ENCODE results near the gene MRE11.

DNA sequence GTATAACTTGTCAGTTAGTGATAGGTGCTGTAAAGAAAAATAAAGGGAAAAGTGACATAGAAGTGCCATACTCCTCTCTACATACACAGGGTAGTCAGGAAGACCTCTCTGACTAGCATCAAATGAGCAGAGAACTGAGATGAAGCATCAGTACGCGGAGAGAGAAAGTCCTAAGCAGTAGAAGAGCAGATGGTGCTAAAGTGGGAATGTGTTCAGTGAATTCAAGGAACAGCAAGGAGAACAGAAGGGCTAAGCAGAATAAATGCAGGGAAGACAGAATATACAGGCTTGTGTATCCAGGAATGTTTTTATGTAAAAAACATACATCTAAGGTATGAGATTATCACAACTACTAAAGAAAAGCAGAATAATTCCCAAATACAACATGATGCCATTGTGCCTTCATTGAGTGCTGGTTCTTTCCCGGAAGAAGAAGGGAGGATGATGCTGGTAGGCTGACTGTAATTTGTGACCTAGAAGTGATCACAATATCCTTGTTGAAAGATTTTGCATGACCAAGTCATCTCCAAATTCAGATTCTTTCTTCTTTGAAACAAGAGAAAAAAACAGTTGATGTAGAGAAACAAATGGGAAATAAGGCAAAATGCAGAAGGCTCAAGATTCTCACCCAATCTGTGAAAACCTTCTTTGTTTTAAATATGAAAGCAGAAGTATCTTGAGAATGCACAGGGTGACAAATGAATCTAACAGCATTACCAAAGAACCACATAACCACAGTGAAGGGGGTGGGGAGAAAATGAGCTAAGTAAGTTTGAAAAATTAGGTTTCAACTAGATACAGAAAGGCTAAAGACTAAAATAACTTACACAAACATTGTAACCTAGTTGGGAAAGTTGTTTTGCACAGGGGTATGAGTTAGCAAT lies 20.5 kb downstream of the MRE11 start:
- TF ChIP-seq, protein P1, sequence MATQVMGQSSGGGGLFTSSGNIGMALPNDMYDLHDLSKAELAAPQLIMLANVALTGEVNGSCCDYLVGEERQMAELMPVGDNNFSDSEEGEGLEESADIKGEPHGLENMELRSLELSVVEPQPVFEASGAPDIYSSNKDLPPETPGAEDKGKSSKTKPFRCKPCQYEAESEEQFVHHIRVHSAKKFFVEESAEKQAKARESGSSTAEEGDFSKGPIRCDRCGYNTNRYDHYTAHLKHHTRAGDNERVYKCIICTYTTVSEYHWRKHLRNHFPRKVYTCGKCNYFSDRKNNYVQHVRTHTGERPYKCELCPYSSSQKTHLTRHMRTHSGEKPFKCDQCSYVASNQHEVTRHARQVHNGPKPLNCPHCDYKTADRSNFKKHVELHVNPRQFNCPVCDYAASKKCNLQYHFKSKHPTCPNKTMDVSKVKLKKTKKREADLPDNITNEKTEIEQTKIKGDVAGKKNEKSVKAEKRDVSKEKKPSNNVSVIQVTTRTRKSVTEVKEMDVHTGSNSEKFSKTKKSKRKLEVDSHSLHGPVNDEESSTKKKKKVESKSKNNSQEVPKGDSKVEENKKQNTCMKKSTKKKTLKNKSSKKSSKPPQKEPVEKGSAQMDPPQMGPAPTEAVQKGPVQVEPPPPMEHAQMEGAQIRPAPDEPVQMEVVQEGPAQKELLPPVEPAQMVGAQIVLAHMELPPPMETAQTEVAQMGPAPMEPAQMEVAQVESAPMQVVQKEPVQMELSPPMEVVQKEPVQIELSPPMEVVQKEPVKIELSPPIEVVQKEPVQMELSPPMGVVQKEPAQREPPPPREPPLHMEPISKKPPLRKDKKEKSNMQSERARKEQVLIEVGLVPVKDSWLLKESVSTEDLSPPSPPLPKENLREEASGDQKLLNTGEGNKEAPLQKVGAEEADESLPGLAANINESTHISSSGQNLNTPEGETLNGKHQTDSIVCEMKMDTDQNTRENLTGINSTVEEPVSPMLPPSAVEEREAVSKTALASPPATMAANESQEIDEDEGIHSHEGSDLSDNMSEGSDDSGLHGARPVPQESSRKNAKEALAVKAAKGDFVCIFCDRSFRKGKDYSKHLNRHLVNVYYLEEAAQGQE (IDR thresholded peaks at IDR 0.05; ENCODE audit: insufficient read depth in 1 of 2, low read depth in 2 of 2, low read length in 2 of 2) = no peak
- no peak for TF ChIP-seq SIN3A (IDR thresholded peaks at IDR 0.05; ENCODE audit: borderline replicate concordance, insufficient read depth, low read length)
- no peak for TF ChIP-seq TAF1 (IDR thresholded peaks at IDR 0.05; ENCODE audit: borderline replicate concordance, insufficient read depth, low read length)
- TF ChIP-seq POLR2AphosphoS5 (IDR thresholded peaks at IDR 0.05; ENCODE audit: low read depth, low read length) = no peak
- no peak for TF ChIP-seq FOXP2 (optimal IDR thresholded peaks at IDR 0.05; ENCODE audit: borderline replicate concordance, extremely low read depth, extremely low read length, insufficient read depth)

Measured in PFSK-1 (cell line).